ENCODE data around the gene TTLL3. TPM values are rescaled to one million over a fixed set of nuclear protein-coding genes. Genes with fewer than 3 reads are reported as not detected.
A peak's percentile ranks its signal among the peaks of the same experiment; 100 is the strongest.

The TTLL3 gene
- total RNA-seq, 3 donors from 2014 or later (not counting 1 experiment from before 2014, with no cell fraction given) = 133 to 137 (median 136) TPM

DNA sequence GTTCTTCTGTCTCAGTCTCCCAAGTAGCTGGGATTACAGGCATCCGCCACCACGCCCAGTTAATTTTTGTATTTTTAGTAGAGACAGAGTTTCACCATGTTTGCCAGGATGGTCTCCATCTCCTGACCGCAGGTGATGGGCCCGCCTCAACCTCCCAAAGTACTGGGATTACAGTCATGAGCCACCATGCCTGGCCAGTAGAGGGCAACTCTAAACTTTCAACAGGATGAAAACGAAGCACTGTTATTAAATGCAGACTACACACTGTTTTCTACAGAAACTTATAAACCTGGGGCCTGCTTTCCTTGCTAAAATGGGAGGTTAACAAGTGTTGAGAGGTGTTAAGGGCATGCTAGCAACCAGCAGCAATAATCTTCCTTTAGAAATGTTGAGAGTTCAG is 9.5 kb upstream of the TTLL3 start:
- intact Hi-C loops (cut with micrococcal nuclease) = no loop called here
- TF ChIP-seq, protein P1, sequence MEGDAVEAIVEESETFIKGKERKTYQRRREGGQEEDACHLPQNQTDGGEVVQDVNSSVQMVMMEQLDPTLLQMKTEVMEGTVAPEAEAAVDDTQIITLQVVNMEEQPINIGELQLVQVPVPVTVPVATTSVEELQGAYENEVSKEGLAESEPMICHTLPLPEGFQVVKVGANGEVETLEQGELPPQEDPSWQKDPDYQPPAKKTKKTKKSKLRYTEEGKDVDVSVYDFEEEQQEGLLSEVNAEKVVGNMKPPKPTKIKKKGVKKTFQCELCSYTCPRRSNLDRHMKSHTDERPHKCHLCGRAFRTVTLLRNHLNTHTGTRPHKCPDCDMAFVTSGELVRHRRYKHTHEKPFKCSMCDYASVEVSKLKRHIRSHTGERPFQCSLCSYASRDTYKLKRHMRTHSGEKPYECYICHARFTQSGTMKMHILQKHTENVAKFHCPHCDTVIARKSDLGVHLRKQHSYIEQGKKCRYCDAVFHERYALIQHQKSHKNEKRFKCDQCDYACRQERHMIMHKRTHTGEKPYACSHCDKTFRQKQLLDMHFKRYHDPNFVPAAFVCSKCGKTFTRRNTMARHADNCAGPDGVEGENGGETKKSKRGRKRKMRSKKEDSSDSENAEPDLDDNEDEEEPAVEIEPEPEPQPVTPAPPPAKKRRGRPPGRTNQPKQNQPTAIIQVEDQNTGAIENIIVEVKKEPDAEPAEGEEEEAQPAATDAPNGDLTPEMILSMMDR (IDR thresholded peaks at IDR 0.05) = no peak
- Histone ChIP-seq H3K27ac (ENCODE audit: low read length) (no peak overlapping the region), H3K27me3 (ENCODE audit: control insufficient read depth, insufficient read depth, low read length) (no peaks in the 10 kb centered on the region), H3K4me1 (ENCODE audit: control insufficient read depth, insufficient read depth, low read length) (peaks cover 16% of the 10 kb centered on the region), H3K9me3 (ENCODE audit: control insufficient read depth, insufficient read depth, low read length) (no peaks in the 10 kb centered on the region), H3K36me3 (ENCODE audit: control insufficient read depth, insufficient read depth, low read length) (peaks cover 77% of the 10 kb centered on the region), H3K4me3 (ENCODE audit: low read length) (no peak overlapping the region)
- ATAC-seq (peak in 1 of 3 donors; percentile 36), DNase-seq (no peak)
- Mint-ChIP-seq H3K4me3 (no peak overlapping the region), H3K4me1 (peaks cover 23 to 36% of the 10 kb centered on the region in 2 donors), H3K27me3 (ENCODE audit: low read depth in 2 of 2) (no peaks in the 10 kb centered on the region), H3K27ac (no peak overlapping the region), H3K9me3 (no peaks in the 10 kb centered on the region), H3K36me3 (peaks cover 16% of the 10 kb centered on the region)
- 99% methylated on average over 4 of the region's 5 CpGs for WGBS (ENCODE audit: insufficient coverage)

DNA sequence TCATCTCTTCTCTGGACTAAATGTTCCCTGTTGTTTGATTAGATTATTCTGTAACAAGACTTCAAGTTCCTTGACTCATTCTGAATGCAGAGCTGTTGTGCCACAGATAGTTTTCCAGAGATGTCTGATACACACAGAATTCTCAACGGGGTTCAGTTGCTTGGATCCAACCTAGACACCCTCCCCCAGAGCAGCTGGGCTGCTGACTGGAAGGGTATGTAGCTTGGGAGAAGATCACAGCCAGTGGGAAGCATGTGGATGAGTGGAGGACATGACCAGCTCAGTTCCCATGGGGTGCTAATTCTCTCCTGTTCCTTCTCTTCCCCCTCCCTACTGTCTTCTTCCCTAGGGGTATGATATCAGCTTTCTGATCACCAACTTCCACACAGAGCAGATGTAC is 6.6 kb upstream of the TTLL3 start:
- H3K27me3 ChIP-seq (ENCODE audit: control insufficient read depth, insufficient read depth, low read length) = no peaks in the 10 kb centered on the region
- TF ChIP-seq, protein P1 (IDR thresholded peaks at IDR 0.05) = no peak
- H3K4me3 Mint-ChIP-seq = no peak overlapping the region
- H3K36me3 Mint-ChIP-seq = peaks cover 16% of the 10 kb centered on the region
- peak overlapping the region; percentile 72 to 78 for H3K27ac Mint-ChIP-seq
- no peaks in the 10 kb centered on the region for H3K9me3 Mint-ChIP-seq
- DNase-seq = no peak
- no peak overlapping the region for H3K4me3 ChIP-seq (ENCODE audit: low read length)
- no peak for ATAC-seq
- no peaks in the 10 kb centered on the region for H3K9me3 ChIP-seq (ENCODE audit: control insufficient read depth, insufficient read depth, low read length)
- intact Hi-C loops (cut with micrococcal nuclease) = no loop called here
- no peaks in the 10 kb centered on the region for H3K27me3 Mint-ChIP-seq (ENCODE audit: low read depth in 2 of 2)
- 100% methylated on average over 1 of the region's 1 CpG for WGBS (ENCODE audit: insufficient coverage)
- H3K36me3 ChIP-seq (ENCODE audit: control insufficient read depth, insufficient read depth, low read length) = peaks cover 74% of the 10 kb centered on the region
- H3K27ac ChIP-seq (ENCODE audit: low read length) = no peak overlapping the region
- peaks cover 9% of the 10 kb centered on the region for H3K4me1 ChIP-seq (ENCODE audit: control insufficient read depth, insufficient read depth, low read length)
- peaks cover 18 to 41% of the 10 kb centered on the region in 2 donors for H3K4me1 Mint-ChIP-seq

DNA sequence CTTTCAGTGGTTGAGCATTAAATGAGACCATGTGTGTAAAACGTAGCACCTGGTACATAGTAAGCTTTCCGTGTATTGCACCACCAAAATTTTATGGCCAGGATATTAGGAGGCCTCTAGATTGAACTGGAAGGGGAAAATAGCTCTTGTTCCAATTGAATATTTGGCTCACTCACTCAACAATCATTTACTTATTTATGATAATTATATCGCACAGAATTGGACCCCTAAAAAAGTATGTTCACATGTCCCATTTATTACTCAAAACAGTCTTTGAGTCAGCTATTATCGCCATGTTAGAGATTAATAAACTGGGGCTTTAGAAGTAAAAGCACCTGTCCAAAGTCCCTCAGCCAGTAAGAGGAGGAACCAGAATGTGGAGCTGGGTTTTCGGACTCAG is 5.1 kb upstream of the TTLL3 start:
- H3K4me1 Mint-ChIP-seq = peaks cover 30 to 54% of the 10 kb centered on the region in 2 donors
- ATAC-seq = no peak
- H3K27me3 Mint-ChIP-seq (ENCODE audit: low read depth in 2 of 2) = no peaks in the 10 kb centered on the region
- Histone ChIP-seq H3K27me3 (ENCODE audit: control insufficient read depth, insufficient read depth, low read length) (no peaks in the 10 kb centered on the region), H3K36me3 (ENCODE audit: control insufficient read depth, insufficient read depth, low read length) (peaks cover 59% of the 10 kb centered on the region), H3K27ac (ENCODE audit: low read length) (no peak overlapping the region), H3K4me1 (ENCODE audit: control insufficient read depth, insufficient read depth, low read length) (peaks cover 22% of the 10 kb centered on the region), H3K4me3 (ENCODE audit: low read length) (no peak overlapping the region), H3K9me3 (ENCODE audit: control insufficient read depth, insufficient read depth, low read length) (no peaks in the 10 kb centered on the region)
- peak overlapping the region; percentile 24 to 78 for H3K27ac Mint-ChIP-seq
- H3K36me3 Mint-ChIP-seq = peaks cover 16% of the 10 kb centered on the region
- no peak overlapping the region for H3K4me3 Mint-ChIP-seq
- 100% methylated on average over 4 of the region's 5 CpGs for WGBS (ENCODE audit: insufficient coverage)
- intact Hi-C loops (cut with micrococcal nuclease) = loop anchor here (5.0 kb wide), 1 partner anchor 53 kb away; no protein-coding TSS in a partner anchor
- TF ChIP-seq, protein P1 (IDR thresholded peaks at IDR 0.05) = no peak
- no peaks in the 10 kb centered on the region for H3K9me3 Mint-ChIP-seq
- DNase-seq = no peak

DNA sequence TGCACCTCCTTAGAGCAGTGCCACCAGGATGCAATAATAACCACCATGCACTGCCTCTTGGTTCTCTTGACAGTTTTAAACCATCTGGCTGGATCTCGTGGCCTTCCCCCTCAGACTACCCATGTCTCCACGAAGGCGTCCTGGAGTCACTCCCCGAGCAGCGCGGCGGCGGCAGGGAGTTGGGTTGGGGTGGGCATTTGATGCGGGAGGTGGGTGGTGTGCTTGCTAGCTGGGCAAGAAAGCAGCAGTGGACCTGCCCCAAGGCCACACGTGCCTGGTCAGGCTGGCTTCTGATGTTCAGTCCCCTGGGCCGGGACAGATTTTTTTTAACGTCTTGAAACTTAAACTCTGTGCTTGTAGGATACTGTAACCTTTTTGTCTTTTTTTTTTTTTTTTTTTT is 3.9 kb upstream of the TTLL3 start:
- no peak overlapping the region for H3K4me3 ChIP-seq (ENCODE audit: low read length)
- H3K27me3 ChIP-seq (ENCODE audit: control insufficient read depth, insufficient read depth, low read length) = no peaks in the 10 kb centered on the region
- intact Hi-C loops (cut with micrococcal nuclease) = loop anchor here (5.0 kb wide), 1 partner anchor 54 kb away; no protein-coding TSS in a partner anchor
- no peak overlapping the region for H3K4me3 Mint-ChIP-seq
- WGBS (ENCODE audit: insufficient coverage) = over 99% methylated on average over 12 of the region's 12 CpGs
- H3K4me1 ChIP-seq (ENCODE audit: control insufficient read depth, insufficient read depth, low read length) = peaks cover 31% of the 10 kb centered on the region
- DNase-seq (no peak), ATAC-seq (no peak)
- no peak overlapping the region for H3K27ac Mint-ChIP-seq
- peaks cover 50% of the 10 kb centered on the region for H3K36me3 ChIP-seq (ENCODE audit: control insufficient read depth, insufficient read depth, low read length)
- H3K36me3 Mint-ChIP-seq = peaks cover 16% of the 10 kb centered on the region
- no peaks in the 10 kb centered on the region for H3K9me3 ChIP-seq (ENCODE audit: control insufficient read depth, insufficient read depth, low read length)
- H3K27ac ChIP-seq (ENCODE audit: low read length) = no peak overlapping the region
- H3K9me3 Mint-ChIP-seq = no peaks in the 10 kb centered on the region
- H3K27me3 Mint-ChIP-seq (ENCODE audit: low read depth in 2 of 2) = no peaks in the 10 kb centered on the region
- TF ChIP-seq, protein P1 (IDR thresholded peaks at IDR 0.05) = no peak
- H3K4me1 Mint-ChIP-seq = peaks cover 38 to 65% of the 10 kb centered on the region in 2 donors
